Posterior vena cava (tissue), 2 donors: Measurements from ENCODE around the gene MTRFR. TPM values are rescaled to one million over a fixed set of nuclear protein-coding genes. Genes with fewer than 3 reads are reported as not detected.
"Not testable (repeated sequence)": the region's sequence is repeated elsewhere in the genome, so short reads cannot be mapped to it uniquely, and the experiment has no call there.

Source experiments
- DNase-seq: peaks from one replicate; pipeline ENCODE4 v3.0.0-alpha.2; 2020; ENCODE audit warnings: low spot score
- intact Hi-C, 2 donors: fragments of 100-400 bp; cut with DNase I; formaldehyde crosslinking; loops; one replicate each; pipeline versions ENCODE4 v1.14.1 to v1.14.2; 2022 to 2023
- long read RNA-seq, 2 donors: library from polyadenylated mRNA; unstranded; transcript quantifications; one replicate each; pipeline ENCODE4 v2.0.0, GENCODE V29; 2020 to 2021
- total RNA-seq, 2 donors: library from RNA; stranded (reverse); fragmentation: NEBNext Ultra II Directional; extraction: Animal tissue kit (Norgen Biotek cat#: 25700); gene quantifications; one replicate each; pipeline ENCODE4 v1.2.1, GENCODE V29; 2021
- donor health status: DM: yes; HTN: yes; CAD: no.
- donor health status: DM: yes; HTN: yes; CAD: no.

Gene MTRFR
- total RNA-seq: 1 to 10 TPM; 5.8 to 7.3 TPM
- long read RNA-seq, donor 1, partial matches to known transcripts: 0 of 3 reads
- long read RNA-seq, donor 1, other reads (novel, unspliced or antisense): 1 of 3 reads
- long read RNA-seq, donor 2, transcript C12orf65-201 (3 exons, 2,073 nt): major isoform, 12 of 20 reads
- long read RNA-seq, donor 2, partial matches to known transcripts: 2 of 20 reads
- long read RNA-seq, donor 2, other reads (novel, unspliced or antisense): 3 of 20 reads

GRCh38 chr12:123232807-123233504, at the start of gene MTRFR, which contains the start of gene MPHOSPH9:
MTRFR (plus strand) TSS chr12:123233436; CDS start chr12:123253675, 20,239 bp downstream.
MPHOSPH9 (minus strand) TSS chr12:123233141; CDS start chr12:123230364, 2,777 bp downstream.
- intact Hi-C loops: loop anchor here (5.0 to 10.0 kb wide), 2 partner anchors 191 to 378 kb away; no protein-coding TSS in a partner anchor
- DNase-seq: peak; percentile 99

- intact Hi-C loops: no loop called here
- DNase-seq: no peak
These were observed 45.6 kb upstream of the MTRFR start for GRCh38 chr12:123187637-123188036.

GRCh38 chr12:123199936-123200335, 33.3 kb upstream of the MTRFR start:
- no peak for DNase-seq
- intact Hi-C loops: no loop called here

GRCh38 chr12:123200414-123200813, 32.8 kb upstream of the MTRFR start:
- intact Hi-C loops: no loop called here
- no peak for DNase-seq

- DNase-seq: not testable (repeated sequence)
- intact Hi-C loops: loop anchor here in 1 of 2 donors (1.0 kb wide), 1 partner anchor 42 kb away; no protein-coding TSS in a partner anchor
These were observed 26.4 kb upstream of the MTRFR start for GRCh38 chr12:123206794-123207193.

GRCh38 chr12:123207815-123208214, 25.4 kb upstream of the MTRFR start:
- DNase-seq: not testable (repeated sequence)
- intact Hi-C loops: loop anchor here in 1 of 2 donors (1.0 kb wide), 1 partner anchor 44 kb away; no protein-coding TSS in a partner anchor

- no peak for DNase-seq
- intact Hi-C loops: loop anchor here in 1 of 2 donors (10.0 kb wide), 1 partner anchor 78 kb away; no protein-coding TSS in a partner anchor
These were observed 10.0 kb upstream of the MTRFR start for GRCh38 chr12:123223241-123223668.

GRCh38 chr12:123225443-123225842, 7.8 kb upstream of the MTRFR start:
- intact Hi-C loops: loop anchor here in 1 of 2 donors (10.0 kb wide), 1 partner anchor 81 kb away; no protein-coding TSS in a partner anchor
- no peak for DNase-seq

- no peak for DNase-seq
- intact Hi-C loops: loop anchor here in 1 of 2 donors (10.0 kb wide), 1 partner anchor 83 kb away; no protein-coding TSS in a partner anchor
These were observed 5.5 kb upstream of the MTRFR start for GRCh38 chr12:123227581-123228258.

- intact Hi-C loops: loop anchor here in 1 of 2 donors (10.0 kb wide), 1 partner anchor 84 kb away; no protein-coding TSS in a partner anchor
- DNase-seq: no peak
These were observed 4.2 kb upstream of the MTRFR start for GRCh38 chr12:123229051-123229450.

- intact Hi-C loops: loop anchor here (5.0 to 10.0 kb wide), 2 partner anchors 190 to 377 kb away; no protein-coding TSS in a partner anchor
- no peak for DNase-seq
These were observed 1.3 kb upstream of the MTRFR start for GRCh38 chr12:123231931-123232330.

- intact Hi-C loops: loop anchor here (5.0 to 10.0 kb wide), 2 partner anchors 190 to 378 kb away; no protein-coding TSS in a partner anchor
- no peak for DNase-seq
These were observed 797 bp upstream of the MTRFR start for GRCh38 chr12:123232472-123232806.

GRCh38 chr12:123233505-123234308, 471 bp downstream of the MTRFR start:
- intact Hi-C loops: loop anchor here (5.0 to 10.0 kb wide), 2 partner anchors 191 to 379 kb away; no protein-coding TSS in a partner anchor
- peak; percentile 74 for DNase-seq

- intact Hi-C loops: loop anchor here (5.0 to 10.0 kb wide), 3 partner anchors 255 to 383 kb away; partner anchors contain the start of gene ARL6IP4 (in 1 of the 2)
- peak; percentile 89 for DNase-seq
These were observed 4.6 kb downstream of the MTRFR start for GRCh38 chr12:123237646-123238329.

GRCh38 chr12:123238330-123238682, 5.1 kb downstream of the MTRFR start:
- no peak for DNase-seq
- intact Hi-C loops: loop anchor here (5.0 to 10.0 kb wide), 3 partner anchors 256 to 384 kb away; partner anchors contain the start of gene ARL6IP4 (in 1 of the 2)

- no peak for DNase-seq
- intact Hi-C loops: loop anchor here (5.0 to 10.0 kb wide), 3 partner anchors 257 to 384 kb away; partner anchors contain the start of gene ARL6IP4 (in 1 of the 2)
These were observed 5.7 kb downstream of the MTRFR start for GRCh38 chr12:123238961-123239360.

GRCh38 chr12:123242116-123242904, 9.1 kb downstream of the MTRFR start:
- DNase-seq: peak; percentile 20
- intact Hi-C loops: loop anchor here in 1 of 2 donors (5.0 kb wide), 1 partner anchor 205 kb away; no protein-coding TSS in a partner anchor
